ENCODE data around the gene KPNB1. TPM values are rescaled to one million over a fixed set of nuclear protein-coding genes. Genes with fewer than 3 reads are reported as not detected.

Gene KPNB1
- total RNA-seq, 4 donors from 2014 or later = 100 to 162 (median 139) TPM

DNA sequence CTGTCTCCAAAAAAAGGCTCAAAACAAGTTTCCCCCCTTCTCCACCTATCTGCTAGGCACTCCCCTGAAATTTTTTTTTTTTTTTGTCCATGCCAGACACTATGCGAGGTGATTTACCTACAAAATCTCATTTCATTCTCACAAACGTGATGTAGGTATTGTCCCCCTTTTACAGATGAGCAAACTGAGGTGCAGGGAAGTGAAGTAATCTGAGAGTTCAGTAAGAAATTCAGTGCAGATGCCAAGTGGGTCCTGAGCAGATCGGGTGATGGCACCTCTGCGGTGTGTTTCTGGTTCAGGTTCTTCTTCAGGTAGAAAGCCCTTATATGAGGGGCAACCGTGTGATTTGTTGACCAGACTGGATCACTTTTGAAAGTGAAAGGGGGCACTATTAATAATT is 54.0 kb downstream of the KPNB1 start:
- no peak for DNase-seq (ENCODE audit: low spot score in 2 of 2)
- peaks cover 17% of the 10 kb centered on the region for H3K4me1 ChIP-seq
- WGBS = 88% methylated on average over 5 of the region's 5 CpGs

DNA sequence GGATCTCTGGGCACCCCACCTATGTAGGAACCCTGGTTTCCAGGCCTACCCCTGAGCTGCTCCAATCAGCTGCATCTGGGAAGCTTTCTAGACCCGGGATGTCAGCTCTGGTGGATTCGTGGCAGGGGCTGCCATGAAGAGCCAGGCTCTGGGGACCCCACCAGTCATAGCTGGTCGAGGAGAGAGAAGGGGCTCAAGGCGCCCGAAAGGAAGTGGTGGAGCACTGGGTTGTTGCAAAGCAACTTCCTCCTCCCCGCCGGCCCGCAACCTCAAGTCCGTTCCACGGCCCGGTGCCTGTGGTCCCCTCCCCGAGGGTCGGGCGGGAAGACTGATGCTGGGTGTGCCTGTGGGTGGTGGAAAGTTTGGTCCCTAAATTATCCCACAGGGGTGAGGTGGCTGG is 54.4 kb downstream of the KPNB1 start:
- Histone ChIP-seq H3K9me3 (no peaks in the 10 kb centered on the region), H3K27me3 (no peaks in the 10 kb centered on the region), H3K4me1 (peaks cover 17% of the 10 kb centered on the region), H3K27ac (no peak overlapping the region), H3K36me3 (peaks cover 18% of the 10 kb centered on the region), H3K4me3 (no peak overlapping the region)
- TF ChIP-seq POLR2AphosphoS5 (IDR thresholded peaks at IDR 0.05) = no peak
- TF ChIP-seq POLR2A (IDR thresholded peaks at IDR 0.05) = no peak
- TF ChIP-seq, protein P1, sequence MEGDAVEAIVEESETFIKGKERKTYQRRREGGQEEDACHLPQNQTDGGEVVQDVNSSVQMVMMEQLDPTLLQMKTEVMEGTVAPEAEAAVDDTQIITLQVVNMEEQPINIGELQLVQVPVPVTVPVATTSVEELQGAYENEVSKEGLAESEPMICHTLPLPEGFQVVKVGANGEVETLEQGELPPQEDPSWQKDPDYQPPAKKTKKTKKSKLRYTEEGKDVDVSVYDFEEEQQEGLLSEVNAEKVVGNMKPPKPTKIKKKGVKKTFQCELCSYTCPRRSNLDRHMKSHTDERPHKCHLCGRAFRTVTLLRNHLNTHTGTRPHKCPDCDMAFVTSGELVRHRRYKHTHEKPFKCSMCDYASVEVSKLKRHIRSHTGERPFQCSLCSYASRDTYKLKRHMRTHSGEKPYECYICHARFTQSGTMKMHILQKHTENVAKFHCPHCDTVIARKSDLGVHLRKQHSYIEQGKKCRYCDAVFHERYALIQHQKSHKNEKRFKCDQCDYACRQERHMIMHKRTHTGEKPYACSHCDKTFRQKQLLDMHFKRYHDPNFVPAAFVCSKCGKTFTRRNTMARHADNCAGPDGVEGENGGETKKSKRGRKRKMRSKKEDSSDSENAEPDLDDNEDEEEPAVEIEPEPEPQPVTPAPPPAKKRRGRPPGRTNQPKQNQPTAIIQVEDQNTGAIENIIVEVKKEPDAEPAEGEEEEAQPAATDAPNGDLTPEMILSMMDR (IDR thresholded peaks at IDR 0.05) = no peak
- TF ChIP-seq EP300 (IDR thresholded peaks at IDR 0.05) = no peak
- DNase-seq (ENCODE audit: low spot score in 2 of 2) = no peak
- WGBS = 71% methylated on average over 11 of the region's 14 CpGs

More for the DNA sequence above, 54.0 kb downstream of the KPNB1 start:
- TF ChIP-seq, protein P1 (IDR thresholded peaks at IDR 0.05) = no peak
- TF ChIP-seq POLR2AphosphoS5 (IDR thresholded peaks at IDR 0.05) (no peak), POLR2A (IDR thresholded peaks at IDR 0.05) (no peak), EP300 (IDR thresholded peaks at IDR 0.05) (no peak)
- no peak overlapping the region for H3K27ac ChIP-seq
- H3K4me3 ChIP-seq = no peak overlapping the region
- H3K9me3 ChIP-seq = no peaks in the 10 kb centered on the region
- H3K36me3 ChIP-seq = peaks cover 18% of the 10 kb centered on the region
- H3K27me3 ChIP-seq = no peaks in the 10 kb centered on the region

DNA sequence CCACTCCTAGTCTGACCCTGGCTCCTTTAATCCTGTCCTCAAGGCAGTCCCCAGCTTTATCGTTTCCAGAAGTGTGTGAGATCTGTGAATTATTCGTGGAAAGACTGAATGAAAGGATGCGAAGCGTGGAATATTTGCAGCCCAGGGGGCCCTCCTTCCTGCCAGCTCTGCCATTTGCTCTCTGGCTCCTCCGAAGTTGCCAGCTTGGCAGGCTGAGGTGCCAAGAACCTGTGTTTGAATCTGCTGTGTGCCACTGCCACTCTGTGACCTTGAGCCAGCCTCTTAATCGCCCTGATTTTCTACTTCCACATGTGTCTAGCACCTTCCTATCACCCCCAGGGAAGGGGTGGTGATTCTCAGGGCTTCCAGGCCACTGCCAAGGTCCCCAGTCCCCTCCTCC is 55.0 kb downstream of the KPNB1 start:
- Histone ChIP-seq H3K27ac (no peak overlapping the region), H3K9me3 (no peaks in the 10 kb centered on the region), H3K4me3 (no peak overlapping the region), H3K27me3 (no peaks in the 10 kb centered on the region), H3K36me3 (peaks cover 18% of the 10 kb centered on the region), H3K4me1 (peaks cover 17% of the 10 kb centered on the region)
- no peak for DNase-seq (ENCODE audit: low spot score in 2 of 2)
- whole genome bisulfite sequencing = 74% methylated on average over 6 of the region's 6 CpGs
- TF ChIP-seq POLR2AphosphoS5 (IDR thresholded peaks at IDR 0.05) (no peak), POLR2A (IDR thresholded peaks at IDR 0.05) (no peak), EP300 (IDR thresholded peaks at IDR 0.05) (no peak)
- TF ChIP-seq, protein P1 (IDR thresholded peaks at IDR 0.05) = no peak

DNA sequence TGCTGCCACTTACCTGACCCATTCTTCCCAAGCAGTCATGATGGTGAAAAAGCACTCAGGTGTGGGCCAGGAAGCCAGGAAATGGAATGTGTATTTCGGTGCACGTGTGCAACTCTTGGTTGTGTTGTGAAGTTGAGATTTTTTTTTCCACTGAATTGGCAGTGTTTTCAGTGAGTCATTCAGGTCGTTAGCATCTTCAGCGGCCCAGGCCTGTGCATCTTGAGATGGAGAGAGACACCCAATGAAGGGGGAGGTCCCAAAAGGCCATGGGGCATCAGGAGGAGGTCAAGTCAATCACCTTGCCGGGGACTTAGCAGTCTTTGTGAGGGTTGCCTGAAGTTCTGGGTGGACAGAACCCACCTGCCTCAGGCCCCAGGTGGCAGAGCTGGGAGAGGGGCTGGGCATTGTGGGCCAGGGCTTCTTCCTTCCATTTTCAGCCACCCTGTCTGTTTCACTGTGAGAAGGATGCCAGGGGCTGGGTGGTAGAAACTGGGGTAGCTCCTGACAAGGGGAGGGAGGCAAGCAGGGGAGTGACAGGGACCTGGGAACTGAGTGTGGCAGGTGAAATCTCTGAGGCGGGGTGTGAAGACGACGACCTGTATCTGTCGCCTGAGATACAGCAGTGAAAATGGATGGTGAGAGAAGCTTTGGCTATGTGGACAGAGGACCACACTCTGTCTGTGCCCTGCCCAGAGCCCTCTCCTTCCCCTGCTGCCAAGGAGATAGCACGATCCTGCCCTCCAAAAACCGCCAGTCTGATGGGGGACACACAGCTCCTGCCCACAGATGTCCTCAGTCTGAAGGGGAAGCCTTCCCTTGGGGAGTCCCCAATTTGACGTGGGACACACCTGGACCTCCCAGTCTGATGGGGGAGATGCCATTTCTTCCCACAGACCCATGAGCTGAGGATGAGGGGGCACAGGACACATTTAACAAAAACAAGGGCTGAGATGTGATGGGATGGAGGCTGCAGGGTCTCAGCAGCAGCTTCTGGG is 56.1 kb downstream of the KPNB1 start:
- Histone ChIP-seq H3K4me3 (no peak overlapping the region), H3K4me1 (peaks cover 17% of the 10 kb centered on the region), H3K36me3 (peaks cover 19% of the 10 kb centered on the region), H3K27me3 (no peaks in the 10 kb centered on the region), H3K9me3 (no peaks in the 10 kb centered on the region), H3K27ac (no peak overlapping the region)
- DNase-seq (ENCODE audit: low spot score in 2 of 2) = no peak
- WGBS = 69% methylated on average over 12 of the region's 12 CpGs
- TF ChIP-seq POLR2AphosphoS5 (IDR thresholded peaks at IDR 0.05) (no peak), EP300 (IDR thresholded peaks at IDR 0.05) (no peak), POLR2A (IDR thresholded peaks at IDR 0.05) (no peak)
- TF ChIP-seq, protein P1 (IDR thresholded peaks at IDR 0.05) = no peak

DNA sequence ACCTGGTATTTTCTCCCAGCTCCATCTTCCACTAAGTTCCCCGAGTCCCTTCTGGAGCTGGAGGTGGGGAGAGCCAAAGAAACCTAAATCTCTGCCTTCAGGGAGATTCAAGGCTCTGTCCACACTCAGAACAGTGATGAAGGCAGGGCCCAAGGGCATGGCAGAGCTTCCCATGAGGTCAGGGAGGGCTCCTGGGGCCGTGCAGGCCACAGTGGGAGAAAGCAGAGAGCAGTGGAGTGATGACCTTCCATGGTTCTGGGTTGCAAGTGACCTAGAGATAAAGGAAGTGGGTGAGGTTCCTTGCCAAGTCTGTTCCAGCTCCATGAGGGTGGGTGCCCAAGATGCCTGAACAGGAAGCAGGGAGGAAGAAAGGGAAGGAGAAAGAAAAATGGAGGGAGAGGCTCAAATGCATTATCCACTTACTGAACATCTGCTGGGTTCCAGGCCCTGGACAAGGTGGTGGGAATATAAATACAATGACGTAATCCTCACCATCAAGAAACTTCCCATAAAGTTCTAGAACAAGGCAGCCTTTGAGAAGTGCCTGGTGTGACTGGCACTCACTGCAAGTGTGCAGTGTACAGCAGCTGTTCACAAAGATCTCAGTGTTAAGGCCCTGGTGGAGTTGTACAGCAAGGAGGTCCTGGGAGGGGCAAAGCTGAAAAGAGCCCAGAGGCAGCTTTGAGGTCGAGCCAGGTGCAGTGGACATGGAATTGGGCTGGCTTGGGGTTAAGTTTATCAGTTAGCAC is 57.5 kb downstream of the KPNB1 start:
- peaks cover 17% of the 10 kb centered on the region for H3K4me1 ChIP-seq
- no peaks in the 10 kb centered on the region for H3K27me3 ChIP-seq
- no peaks in the 10 kb centered on the region for H3K9me3 ChIP-seq
- 73% methylated on average over 4 of the region's 4 CpGs for WGBS
- TF ChIP-seq POLR2AphosphoS5 (IDR thresholded peaks at IDR 0.05) = no peak
- H3K36me3 ChIP-seq = peaks cover 21% of the 10 kb centered on the region
- H3K27ac ChIP-seq = no peak overlapping the region
- H3K4me3 ChIP-seq = no peak overlapping the region
- DNase-seq (ENCODE audit: low spot score in 2 of 2) = no peak

Data from suprapubic skin (tissue), 4 donors.